ENCODE measurements around the gene FAM210B. TPM values are rescaled to one million over a fixed set of nuclear protein-coding genes. Genes with fewer than 3 reads are reported as not detected.
A peak's percentile ranks its signal among the peaks of the same experiment; 100 is the strongest.

The FAM210B gene
- total and polyA plus RNA-seq, 2 of the 13 experiments (the other 11 are each of a cell fraction or from before 2014, with no cell fraction given): 75.9 to 107 TPM

- no peak for TF ChIP-seq ZNF687 (CRISPR knock-in tag; IDR thresholded peaks at IDR 0.05)
- TF ChIP-seq ZNF883 (CRISPR knock-in tag; IDR thresholded peaks at IDR 0.05; ENCODE audit: not compliant biosample characterization): no peak
- peak; percentile 58 to 63 for TF ChIP-seq MAFK (conservative IDR thresholded peaks at IDR 0.05 in 1 of 2, IDR thresholded peaks at IDR 0.05 in 1 of 2; ENCODE audit: low read length in 2 of 2)
- TF ChIP-seq ZNF136 (CRISPR knock-in tag; IDR thresholded peaks at IDR 0.05; ENCODE audit: low read depth): no peak
- TF ChIP-seq ZNF605 (CRISPR knock-in tag; IDR thresholded peaks at IDR 0.05): no peak
- TF ChIP-seq BORCS8-MEF2B (CRISPR knock-in tag; IDR thresholded peaks at IDR 0.05): no peak
- no peak for TF ChIP-seq NFYC (CRISPR knock-in tag; IDR thresholded peaks at IDR 0.05)
- TF ChIP-seq HOXA9 (CRISPR knock-in tag; IDR thresholded peaks at IDR 0.05; ENCODE audit: borderline replicate concordance): no peak
- TF ChIP-seq ZNF44 (CRISPR knock-in tag; IDR thresholded peaks at IDR 0.05): no peak
- TF ChIP-seq MATR3 (CRISPR knock-in tag; IDR thresholded peaks at IDR 0.05): no peak
- TF ChIP-seq, protein P1, sequence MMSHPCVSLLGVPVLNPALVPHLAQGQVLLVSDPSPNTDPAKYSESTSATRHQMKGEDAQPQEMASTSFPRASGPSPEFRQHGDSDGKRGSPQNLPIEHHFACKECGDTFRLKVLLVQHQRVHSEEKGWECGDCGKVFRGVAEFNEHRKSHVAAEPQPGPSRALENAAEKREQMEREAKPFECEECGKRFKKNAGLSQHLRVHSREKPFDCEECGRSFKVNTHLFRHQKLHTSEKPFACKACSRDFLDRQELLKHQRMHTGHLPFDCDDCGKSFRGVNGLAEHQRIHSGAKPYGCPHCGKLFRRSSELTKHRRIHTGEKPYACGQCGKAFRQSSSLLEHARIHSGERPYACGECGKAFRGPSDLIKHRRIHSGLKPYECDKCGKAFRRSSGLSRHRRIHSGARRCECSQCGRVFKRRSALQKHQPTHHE (CRISPR knock-in tag; IDR thresholded peaks at IDR 0.05; ENCODE audit: borderline replicate concordance): no peak
- TF ChIP-seq ZNF781 (CRISPR knock-in tag; IDR thresholded peaks at IDR 0.05; ENCODE audit: borderline replicate concordance, not compliant biosample characterization): no peak
- TF ChIP-seq ZBTB7A (CRISPR knock-in tag; IDR thresholded peaks at IDR 0.05): no peak
- TF ChIP-seq, protein P2, sequence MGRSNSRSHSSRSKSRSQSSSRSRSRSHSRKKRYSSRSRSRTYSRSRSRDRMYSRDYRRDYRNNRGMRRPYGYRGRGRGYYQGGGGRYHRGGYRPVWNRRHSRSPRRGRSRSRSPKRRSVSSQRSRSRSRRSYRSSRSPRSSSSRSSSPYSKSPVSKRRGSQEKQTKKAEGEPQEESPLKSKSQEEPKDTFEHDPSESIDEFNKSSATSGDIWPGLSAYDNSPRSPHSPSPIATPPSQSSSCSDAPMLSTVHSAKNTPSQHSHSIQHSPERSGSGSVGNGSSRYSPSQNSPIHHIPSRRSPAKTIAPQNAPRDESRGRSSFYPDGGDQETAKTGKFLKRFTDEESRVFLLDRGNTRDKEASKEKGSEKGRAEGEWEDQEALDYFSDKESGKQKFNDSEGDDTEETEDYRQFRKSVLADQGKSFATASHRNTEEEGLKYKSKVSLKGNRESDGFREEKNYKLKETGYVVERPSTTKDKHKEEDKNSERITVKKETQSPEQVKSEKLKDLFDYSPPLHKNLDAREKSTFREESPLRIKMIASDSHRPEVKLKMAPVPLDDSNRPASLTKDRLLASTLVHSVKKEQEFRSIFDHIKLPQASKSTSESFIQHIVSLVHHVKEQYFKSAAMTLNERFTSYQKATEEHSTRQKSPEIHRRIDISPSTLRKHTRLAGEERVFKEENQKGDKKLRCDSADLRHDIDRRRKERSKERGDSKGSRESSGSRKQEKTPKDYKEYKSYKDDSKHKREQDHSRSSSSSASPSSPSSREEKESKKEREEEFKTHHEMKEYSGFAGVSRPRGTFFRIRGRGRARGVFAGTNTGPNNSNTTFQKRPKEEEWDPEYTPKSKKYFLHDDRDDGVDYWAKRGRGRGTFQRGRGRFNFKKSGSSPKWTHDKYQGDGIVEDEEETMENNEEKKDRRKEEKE (IDR thresholded peaks at IDR 0.05): no peak
- TF ChIP-seq MED13 (CRISPR knock-in tag; IDR thresholded peaks at IDR 0.05): no peak
- no peak for TF ChIP-seq ZBTB21 (CRISPR knock-in tag; IDR thresholded peaks at IDR 0.05)
- TF ChIP-seq ZFX (CRISPR knock-in tag; IDR thresholded peaks at IDR 0.05; ENCODE audit: low read depth): no peak
- no peak for TF ChIP-seq PITX1 (CRISPR knock-in tag; IDR thresholded peaks at IDR 0.05)
- TF ChIP-seq SOX13 (IDR thresholded peaks at IDR 0.05): no peak
- peak in 1 of 2 experiments; percentile 26; a peak in 1 of 4 replicates for TF ChIP-seq SOX13 (CRISPR knock-in tag; conservative IDR thresholded peaks at IDR 0.05 in 1 of 2, IDR thresholded peaks at IDR 0.05 in 1 of 2)
- no peak for TF ChIP-seq ZFP62 (CRISPR knock-in tag; IDR thresholded peaks at IDR 0.05)
- TF ChIP-seq FIP1L1 (IDR thresholded peaks at IDR 0.05; ENCODE audit: borderline replicate concordance, insufficient read depth, low read depth, low read length): no peak
- TF ChIP-seq ZNF205 (CRISPR knock-in tag; IDR thresholded peaks at IDR 0.05): no peak
- no peak for TF ChIP-seq MAFG (CRISPR knock-in tag; IDR thresholded peaks at IDR 0.05)
- peak; percentile 84 for TF ChIP-seq ELF3 (CRISPR knock-in tag; IDR thresholded peaks at IDR 0.05)
These were observed 10.5 kb upstream of the FAM210B start (continued) for GRCh38 chr20:56348305-56348693.
